ENCODE measurements around the gene PIMREG.
A peak's percentile ranks its signal among the peaks of the same experiment; 100 is the strongest.

PIMREG gene

DNA sequence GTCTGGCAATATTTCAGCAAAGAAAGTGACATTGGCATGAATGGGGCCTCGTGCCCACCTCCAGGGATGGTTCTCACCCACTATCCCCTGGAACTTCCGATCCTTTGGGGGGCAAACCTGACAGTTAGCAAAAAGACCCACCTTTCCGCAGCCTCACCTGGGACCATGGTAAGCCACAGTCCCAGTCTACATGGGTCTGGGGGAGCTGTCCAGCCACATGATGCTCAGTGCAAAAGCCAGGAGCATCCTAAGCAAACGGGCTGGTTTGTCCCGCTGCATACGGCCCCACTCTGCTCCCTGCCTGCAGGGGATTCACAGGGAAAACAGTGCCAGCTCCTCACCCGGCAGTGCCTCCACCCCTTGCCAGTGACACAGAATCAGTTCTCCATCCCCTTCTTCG, 28.6 kb upstream of the PIMREG start:
- TF ChIP-seq, protein P1, sequence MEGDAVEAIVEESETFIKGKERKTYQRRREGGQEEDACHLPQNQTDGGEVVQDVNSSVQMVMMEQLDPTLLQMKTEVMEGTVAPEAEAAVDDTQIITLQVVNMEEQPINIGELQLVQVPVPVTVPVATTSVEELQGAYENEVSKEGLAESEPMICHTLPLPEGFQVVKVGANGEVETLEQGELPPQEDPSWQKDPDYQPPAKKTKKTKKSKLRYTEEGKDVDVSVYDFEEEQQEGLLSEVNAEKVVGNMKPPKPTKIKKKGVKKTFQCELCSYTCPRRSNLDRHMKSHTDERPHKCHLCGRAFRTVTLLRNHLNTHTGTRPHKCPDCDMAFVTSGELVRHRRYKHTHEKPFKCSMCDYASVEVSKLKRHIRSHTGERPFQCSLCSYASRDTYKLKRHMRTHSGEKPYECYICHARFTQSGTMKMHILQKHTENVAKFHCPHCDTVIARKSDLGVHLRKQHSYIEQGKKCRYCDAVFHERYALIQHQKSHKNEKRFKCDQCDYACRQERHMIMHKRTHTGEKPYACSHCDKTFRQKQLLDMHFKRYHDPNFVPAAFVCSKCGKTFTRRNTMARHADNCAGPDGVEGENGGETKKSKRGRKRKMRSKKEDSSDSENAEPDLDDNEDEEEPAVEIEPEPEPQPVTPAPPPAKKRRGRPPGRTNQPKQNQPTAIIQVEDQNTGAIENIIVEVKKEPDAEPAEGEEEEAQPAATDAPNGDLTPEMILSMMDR (IDR thresholded peaks at IDR 0.05; ENCODE audit: borderline replicate concordance, control extremely low read depth, extremely low read depth, insufficient read depth, missing control alignments) = no peak
- in situ Hi-C loops (cut with MboI; ENCODE audit: low sequenced_read_pairs, unreplicated experiment) = loop anchor here (25.0 kb wide), 1 partner anchor 703 kb away; no protein-coding TSS in a partner anchor
- no peak for DNase-seq (ENCODE audit: low spot score)

DNA sequence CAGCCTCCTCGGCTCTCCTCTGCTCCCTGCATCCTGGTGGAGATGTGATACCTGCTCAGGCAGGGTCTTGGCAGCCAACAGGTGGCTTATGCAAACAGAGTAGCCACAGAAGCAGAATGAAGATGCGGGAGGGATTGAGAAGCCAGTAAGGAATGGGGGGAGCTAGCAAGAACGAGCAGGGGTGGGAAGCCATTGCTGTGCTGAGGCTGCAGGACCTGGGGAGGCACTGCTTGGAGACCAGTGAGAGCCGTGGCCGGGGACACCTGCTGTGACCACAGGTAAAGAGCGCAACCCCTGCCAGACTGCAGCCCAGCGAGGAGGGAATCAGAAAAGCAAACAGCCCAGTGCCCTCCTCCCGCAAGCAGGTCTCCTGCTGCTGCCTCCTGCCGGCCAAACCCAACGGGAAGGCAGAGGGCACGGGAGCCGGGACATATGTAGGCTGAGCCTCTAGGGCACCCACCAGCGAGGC, 24.0 kb upstream of the PIMREG start:
- in situ Hi-C loops (cut with MboI; ENCODE audit: low sequenced_read_pairs, unreplicated experiment) = loop anchor here (10.0 to 25.0 kb wide), 2 partner anchors 708 to 825 kb away; no protein-coding TSS in a partner anchor
- TF ChIP-seq, protein P1 (IDR thresholded peaks at IDR 0.05; ENCODE audit: borderline replicate concordance, control extremely low read depth, extremely low read depth, insufficient read depth, missing control alignments) = no peak
- no peak for DNase-seq (ENCODE audit: low spot score)

DNA sequence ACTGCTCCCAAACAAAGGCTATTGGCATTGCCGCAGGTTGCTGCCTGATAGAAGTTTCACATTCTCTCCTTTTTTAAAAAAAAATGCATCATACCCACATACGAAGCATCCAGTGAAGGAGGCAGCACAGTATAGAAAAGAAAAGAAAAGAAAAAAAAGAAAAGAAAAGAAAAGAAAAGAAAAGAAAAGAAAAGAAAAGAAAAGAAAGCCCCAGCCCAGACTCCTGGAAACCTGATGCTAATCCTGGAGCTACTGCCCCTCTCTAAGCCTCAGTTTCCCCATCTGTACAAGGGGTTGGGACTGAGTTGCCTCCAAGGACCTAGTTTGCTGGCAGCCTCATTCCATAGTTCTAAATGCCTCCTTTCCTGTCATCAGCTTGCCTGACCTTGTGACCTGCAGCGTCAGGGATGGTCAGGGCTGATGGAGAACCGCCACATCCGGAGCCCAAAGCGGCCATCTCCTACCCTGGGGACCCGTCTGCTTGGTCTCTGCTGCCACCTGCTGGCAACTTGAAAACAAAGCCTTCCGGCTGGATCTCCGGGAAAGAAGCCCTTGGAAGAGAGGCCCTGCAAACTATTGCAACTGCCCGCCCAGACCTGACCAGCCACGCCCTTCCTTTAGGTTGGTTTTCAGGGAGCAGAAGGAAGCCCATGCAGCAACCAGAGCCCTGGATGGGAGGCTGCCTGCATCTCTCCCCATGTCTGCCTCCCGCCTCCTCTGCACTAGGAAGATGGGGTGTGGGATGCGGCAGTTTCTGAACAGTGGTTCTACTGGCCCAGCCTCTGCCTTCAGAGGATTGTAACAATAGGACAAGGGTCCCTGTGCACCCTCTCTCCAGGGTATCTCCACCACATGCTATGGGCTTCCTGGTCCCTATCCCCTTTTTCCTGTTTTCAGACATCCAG, 22.3 kb upstream of the PIMREG start:
- TF ChIP-seq, protein P1 (IDR thresholded peaks at IDR 0.05; ENCODE audit: borderline replicate concordance, control extremely low read depth, extremely low read depth, insufficient read depth, missing control alignments) = peak; percentile 79
- peak; percentile 88 for DNase-seq (ENCODE audit: low spot score)
- in situ Hi-C loops (cut with MboI; ENCODE audit: low sequenced_read_pairs, unreplicated experiment) = loop anchor here (10.0 to 25.0 kb wide), 2 partner anchors 710 to 827 kb away; no protein-coding TSS in a partner anchor

DNA sequence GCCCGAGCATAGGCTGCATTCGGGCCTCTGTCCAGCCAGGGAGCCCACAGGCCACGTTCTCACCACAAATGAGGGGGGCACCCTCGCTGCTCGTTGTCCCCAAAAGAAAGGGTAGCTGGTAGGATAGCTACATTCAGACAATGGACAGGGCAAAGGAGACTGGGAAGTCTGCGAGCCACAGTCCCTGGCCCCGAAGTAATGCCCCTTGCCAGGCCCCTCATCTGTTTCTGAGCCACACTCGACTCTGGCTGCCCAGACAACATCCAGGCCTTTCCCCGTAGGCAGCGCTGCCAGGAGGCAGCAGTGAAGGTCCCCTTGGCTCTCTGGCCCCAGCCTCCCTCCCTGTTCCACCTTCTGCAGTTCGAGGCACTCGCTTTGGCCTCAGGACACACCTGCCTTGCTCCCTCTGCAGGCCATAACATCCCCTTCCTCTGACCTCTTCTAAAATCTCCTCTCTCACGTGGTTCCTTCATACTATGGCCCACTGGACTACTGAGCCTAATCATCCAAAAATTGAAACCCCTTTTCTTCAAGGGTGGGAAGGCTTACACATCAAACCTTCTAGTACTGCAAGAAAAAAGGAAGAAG, 21.5 kb upstream of the PIMREG start:
- no peak for DNase-seq (ENCODE audit: low spot score)
- in situ Hi-C loops (cut with MboI; ENCODE audit: low sequenced_read_pairs, unreplicated experiment) = loop anchor here (10.0 to 25.0 kb wide), 2 partner anchors 710 to 828 kb away; no protein-coding TSS in a partner anchor
- TF ChIP-seq, protein P1 (IDR thresholded peaks at IDR 0.05; ENCODE audit: borderline replicate concordance, control extremely low read depth, extremely low read depth, insufficient read depth, missing control alignments) = no peak

DNA sequence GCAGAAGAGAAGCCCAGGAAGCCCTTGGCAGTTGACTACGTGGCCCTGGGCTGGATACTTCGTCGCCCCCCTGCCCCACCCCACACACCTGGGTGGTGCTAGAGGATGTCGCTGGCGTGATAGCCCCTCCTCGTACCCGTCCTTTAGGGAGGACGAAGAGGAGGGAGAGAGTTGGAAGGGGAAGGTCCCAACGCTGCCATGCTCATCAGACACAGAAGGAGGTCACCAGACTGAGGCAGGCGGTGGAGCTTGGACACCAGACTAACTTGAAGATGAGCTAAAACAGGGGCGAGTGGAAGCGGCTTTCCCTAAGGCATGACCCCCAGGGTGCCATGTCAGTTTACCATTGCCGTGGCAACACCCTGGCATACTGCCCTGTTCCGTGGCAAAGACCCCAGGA, 20.3 kb upstream of the PIMREG start:
- in situ Hi-C loops (cut with MboI; ENCODE audit: low sequenced_read_pairs, unreplicated experiment) = loop anchor here (10.0 to 25.0 kb wide), 2 partner anchors 712 to 829 kb away; no protein-coding TSS in a partner anchor
- TF ChIP-seq, protein P1 (IDR thresholded peaks at IDR 0.05; ENCODE audit: borderline replicate concordance, control extremely low read depth, extremely low read depth, insufficient read depth, missing control alignments) = no peak
- DNase-seq (ENCODE audit: low spot score) = no peak

DNA sequence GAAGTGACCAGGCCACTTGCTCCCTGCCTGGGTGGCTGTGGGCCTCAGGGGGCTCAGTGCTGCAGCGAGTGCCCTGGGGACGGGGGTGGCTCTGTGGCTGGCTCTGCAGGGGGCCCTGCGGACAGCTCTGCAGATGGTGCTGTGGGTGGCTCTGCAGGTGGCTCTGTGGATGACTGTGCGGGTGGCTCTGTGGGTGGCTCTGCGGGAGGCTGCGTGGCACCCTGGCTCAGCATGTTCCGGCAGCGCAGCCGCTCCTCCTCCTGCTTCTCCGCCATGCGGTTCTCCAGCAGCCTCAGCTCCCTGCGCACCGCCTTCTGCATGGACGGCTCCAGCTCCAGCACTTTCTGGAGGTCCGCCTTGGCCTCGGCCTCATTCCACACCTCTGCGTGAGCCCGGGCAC, 18.8 kb upstream of the PIMREG start:
- in situ Hi-C loops (cut with MboI; ENCODE audit: low sequenced_read_pairs, unreplicated experiment) = loop anchor here (10.0 kb wide), 1 partner anchor 831 kb away; no protein-coding TSS in a partner anchor
- TF ChIP-seq, protein P1 (IDR thresholded peaks at IDR 0.05; ENCODE audit: borderline replicate concordance, control extremely low read depth, extremely low read depth, insufficient read depth, missing control alignments) = no peak
- DNase-seq (ENCODE audit: low spot score) = no peak

Data from GM13976 (cell line).